NCI-H1105 (cell line): ENCODE measurements around the gene ARRDC5.
"Not testable (repeated sequence)": the region's sequence is repeated elsewhere in the genome, so short reads cannot be mapped to it uniquely, and the experiment has no call there.

Experiments used
- DNase-seq: peaks from one replicate; lab custom pipeline; 2025; lab: John Stamatoyannopoulos, UW

ARRDC5 gene

DNA sequence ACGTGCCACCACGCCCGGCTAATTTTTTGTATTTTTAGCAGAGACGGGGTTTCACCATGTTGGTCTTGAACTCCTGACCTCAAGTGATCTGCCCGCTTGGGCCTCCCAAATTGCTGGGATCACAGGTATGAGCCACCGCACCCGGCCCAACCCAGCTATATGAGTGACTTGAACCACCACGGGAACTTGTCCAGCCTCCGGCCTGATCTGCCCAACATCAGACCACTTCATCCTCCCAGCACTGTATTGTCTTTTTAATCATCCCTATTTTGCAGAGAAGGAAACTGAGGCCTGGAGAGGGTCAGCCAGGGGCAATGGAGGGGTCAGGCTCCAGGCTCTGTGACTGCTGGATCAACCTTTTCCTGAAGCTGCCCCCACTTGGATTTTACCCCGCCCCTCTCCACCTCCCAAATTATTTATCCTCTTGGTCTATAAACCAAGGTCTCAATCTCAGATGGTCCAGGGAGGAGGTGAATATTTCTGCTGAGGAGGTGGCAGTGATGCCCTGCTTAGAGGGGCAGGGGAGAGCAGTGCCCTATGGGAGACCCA is 34.3 kb downstream of the ARRDC5 start:
- no peak for DNase-seq

DNA sequence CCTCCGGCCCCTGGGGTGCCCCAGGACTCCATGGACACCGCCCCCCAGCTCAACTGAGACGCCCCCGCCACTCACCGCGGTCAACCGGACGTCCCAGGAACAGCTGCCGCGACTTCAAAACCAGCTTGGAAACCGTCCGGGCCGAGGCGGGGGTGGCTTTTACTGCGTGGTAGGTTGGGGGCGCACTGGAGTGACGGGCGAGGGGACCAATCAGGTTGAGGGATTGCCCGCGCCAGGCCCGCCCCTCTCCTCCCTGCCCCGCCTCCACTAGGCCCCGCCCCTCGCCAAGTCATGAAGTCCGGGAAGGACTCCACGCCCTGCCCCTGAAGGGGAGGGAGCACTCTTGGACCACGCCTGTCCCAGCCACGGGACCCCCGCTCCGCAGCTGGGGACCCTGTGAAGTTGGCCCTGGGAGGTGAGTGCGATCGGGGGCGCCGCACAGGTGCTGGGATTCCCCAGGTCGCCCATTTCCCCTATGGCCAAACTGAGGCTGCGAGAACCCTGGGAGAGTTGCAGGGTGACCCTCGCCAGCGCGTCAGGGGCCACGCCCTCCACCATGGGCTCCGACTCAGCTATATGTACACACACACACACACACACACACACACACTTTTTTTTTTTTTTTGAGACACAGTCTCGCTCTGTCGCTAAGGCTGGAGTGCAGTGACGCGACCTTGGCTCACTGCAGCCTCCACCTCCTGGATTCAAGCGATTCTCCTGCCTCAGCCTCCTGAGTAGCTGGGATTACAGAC is 35.0 kb downstream of the ARRDC5 start, which contains the start of gene PLIN3:
TSS of gene PLIN3 (minus strand) at position 134 of the 752 bp plus-strand sequence. CDS start 6,273 bp downstream, outside the sequence.
- DNase-seq, result no peak

DNA sequence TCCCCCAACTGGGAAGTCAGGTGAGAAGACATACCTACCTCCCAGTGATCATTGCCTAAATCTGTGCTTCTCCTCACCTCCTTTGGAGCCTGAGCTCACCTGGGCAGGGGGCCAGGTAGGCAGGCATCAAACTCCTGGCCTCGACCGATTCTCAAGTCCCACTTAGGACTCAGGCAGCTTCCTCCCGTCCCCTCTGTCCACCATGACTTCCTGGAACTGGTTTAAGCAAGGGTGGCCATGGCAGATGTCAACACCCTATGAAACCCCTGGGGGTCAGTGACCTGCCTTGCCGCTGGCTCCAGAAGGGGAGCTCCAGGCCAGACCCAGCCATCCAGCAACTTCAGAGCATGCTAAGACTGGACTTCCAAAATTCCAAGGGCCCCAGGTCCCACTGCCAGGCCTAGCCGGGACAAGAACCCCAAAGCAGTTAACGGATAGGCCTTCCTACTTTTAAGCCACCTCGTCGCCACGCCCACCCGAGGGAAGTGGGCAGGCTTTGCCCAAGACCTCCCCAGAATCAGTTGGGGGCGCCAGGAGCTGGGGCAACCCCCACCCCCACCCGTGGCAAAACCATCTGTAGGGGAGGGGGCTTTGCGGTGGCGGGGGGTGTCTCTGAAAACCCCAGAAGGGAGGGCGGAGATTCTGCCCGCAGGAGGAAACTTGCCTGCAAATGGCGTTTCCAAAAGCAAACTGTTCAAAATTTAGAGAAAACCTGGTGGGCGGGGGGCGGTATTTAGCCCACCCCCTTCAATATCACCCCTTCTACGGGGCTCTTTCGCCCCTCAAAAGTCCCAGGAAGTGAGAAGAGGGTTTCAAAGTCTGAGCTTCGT is 35.9 kb downstream of the ARRDC5 start:
- DNase-seq, result no peak

- DNase-seq, result peak; percentile 34
Measured at GRCh38 chr19:4861147-4861546, 41.5 kb downstream of the ARRDC5 start.

- no peak for DNase-seq
Measured at GRCh38 chr19:4859697-4860096, 43.0 kb downstream of the ARRDC5 start.

DNA sequence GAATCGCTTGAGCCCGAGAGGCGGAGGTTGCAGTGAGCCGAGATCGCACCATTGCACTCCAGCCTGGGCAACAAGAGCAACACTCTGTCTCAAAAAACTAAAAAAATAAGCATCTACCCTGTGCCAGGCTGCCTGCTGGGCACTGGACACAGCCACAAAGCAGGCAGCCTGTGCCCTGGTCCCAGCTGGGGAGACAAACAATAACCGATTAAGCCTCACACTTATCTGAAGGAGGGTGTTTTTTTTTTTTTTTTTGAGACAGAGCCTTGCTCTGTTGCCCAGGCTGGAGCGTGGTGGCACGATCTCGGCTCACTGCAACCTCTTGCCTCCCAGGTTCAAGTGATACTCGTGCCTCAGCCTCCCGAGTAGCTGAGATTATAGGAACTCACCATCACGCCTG is 46.2 kb downstream of the ARRDC5 start:
- not testable (repeated sequence) for DNase-seq

- DNase-seq, result not testable (repeated sequence)
Measured at GRCh38 chr19:4853506-4853905, 49.2 kb downstream of the ARRDC5 start.

DNA sequence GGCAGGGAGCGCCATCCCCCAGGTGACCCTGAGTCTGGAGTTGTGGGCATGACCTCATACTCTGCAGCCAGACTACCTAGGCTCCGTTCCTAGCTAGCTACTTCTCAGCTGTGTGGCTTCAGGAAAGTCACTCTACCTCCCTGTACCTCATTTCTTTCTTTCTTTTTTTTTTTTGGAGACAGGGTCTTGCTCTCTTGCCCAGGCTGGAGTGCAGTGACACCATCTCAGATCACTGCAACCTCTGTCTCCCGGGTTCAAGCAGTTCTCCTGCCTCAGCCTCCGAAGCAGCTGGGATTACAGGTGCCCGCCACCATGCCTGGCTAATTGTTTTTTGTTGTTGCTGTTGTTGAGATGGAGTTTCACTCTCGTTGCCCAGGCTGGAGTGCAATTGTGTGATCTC is 50.2 kb downstream of the ARRDC5 start:
- no peak for DNase-seq

DNA sequence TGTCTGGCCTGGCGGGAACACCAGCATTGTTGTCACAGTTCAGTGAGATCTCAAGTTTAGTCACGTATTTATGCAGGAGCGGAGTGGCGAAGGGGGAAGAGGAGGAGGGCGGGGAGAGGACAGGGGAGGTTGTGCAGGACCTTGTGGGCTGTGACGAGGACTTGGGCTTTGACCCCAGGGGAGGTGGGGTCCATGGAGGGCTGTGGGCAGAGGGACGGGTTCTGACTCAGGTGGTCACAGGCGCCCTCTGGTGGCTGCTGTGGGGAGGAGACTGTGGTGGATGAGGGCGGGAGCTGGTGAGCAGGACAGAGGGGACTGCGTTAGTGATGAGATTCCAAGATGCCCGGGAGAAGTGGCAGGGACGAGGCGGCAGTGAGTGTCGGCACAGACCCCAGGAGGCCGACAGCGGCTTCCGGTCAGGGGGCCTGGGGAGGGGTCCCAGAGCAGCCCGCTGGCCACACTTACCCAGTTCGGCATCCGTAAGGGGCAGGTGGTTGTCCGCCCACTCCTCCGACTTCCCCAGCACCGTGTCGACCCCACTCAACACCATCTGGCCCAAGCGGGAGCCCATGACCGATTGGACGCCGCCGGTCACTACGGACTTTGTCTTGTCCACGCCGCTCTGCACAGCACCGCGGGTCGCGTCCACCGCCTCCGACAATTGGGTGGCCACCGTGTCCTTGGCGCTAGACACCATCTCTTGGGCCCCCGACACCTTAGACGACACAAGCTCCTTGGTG is 51.0 kb downstream of the ARRDC5 start:
- DNase-seq, result peak; percentile 58

DNA sequence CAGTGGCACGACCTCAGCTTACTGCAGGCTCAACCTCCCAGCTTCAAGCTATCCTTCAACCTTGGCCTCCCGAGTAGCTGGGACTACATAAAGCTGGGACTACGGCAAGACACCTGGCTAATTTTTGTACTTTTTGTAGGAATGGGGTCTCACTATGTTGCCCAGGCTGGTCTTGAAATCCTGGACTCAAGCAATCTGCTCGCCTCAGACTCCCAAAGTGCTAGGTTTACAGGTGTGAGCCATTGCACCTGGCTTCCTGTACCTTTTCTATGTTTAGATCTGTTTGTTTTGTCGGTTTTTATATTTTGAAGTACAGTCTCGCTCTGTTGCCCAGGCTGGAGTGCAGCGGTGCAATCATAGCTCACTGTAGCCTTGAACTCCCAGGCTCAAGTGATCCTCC is 53.7 kb downstream of the ARRDC5 start:
- DNase-seq, result no peak

- DNase-seq, result no peak
Measured at GRCh38 chr19:4847190-4847973, 55.3 kb downstream of the ARRDC5 start.

- not testable (repeated sequence) for DNase-seq
Measured at GRCh38 chr19:4845975-4846374, 56.7 kb downstream of the ARRDC5 start.

DNA sequence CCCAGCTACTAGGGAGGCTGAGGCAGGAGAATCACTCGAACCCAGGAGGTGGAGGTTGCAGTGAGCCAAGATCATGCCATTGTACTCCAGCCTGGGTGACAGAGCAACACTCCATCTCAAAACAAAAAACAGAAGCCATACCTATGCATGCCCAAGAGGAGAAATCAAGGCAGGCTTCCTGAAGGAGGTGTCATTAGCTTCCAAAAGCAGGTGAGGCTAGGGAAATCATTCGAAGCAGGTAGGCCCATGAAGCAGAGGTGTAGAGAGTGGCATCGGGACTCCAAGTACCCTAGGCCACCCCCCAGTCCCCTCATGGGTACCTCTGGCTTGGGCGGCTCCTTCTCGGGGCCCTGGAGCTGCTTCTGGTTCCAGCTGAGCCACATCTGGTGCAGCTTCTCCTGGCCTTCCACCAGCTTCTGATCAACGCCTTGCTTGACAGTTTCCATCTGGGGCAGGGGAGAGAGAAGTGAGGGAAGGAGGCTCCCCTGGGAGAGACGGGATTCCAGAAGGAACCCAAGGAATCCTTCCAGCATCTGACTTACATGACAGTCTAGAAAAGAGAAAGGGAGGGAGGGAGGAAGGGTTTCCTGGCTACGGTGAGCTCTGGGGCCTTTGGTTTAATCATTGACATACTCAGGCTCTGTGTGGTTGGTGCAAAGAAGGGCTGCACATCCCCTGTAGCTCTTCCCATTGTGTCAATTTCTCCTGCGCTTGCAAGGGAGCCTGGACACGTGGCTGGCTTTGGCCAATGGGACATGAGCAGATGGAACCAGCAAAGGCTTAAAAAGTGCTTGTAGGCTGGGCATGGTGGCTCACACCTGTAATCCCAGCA is 58.1 kb downstream of the ARRDC5 start:
- no peak for DNase-seq

GRCh38 chr19:4843647-4843965 is 59.1 kb downstream of the ARRDC5 start:
- DNase-seq, result no peak
